ENCODE data around the gene SETX. TPM values are rescaled to one million over a fixed set of nuclear protein-coding genes. Genes with fewer than 3 reads are reported as not detected.

Gene SETX
- total RNA-seq, 1 experiment from 2014 or later = 44.3 TPM

DNA sequence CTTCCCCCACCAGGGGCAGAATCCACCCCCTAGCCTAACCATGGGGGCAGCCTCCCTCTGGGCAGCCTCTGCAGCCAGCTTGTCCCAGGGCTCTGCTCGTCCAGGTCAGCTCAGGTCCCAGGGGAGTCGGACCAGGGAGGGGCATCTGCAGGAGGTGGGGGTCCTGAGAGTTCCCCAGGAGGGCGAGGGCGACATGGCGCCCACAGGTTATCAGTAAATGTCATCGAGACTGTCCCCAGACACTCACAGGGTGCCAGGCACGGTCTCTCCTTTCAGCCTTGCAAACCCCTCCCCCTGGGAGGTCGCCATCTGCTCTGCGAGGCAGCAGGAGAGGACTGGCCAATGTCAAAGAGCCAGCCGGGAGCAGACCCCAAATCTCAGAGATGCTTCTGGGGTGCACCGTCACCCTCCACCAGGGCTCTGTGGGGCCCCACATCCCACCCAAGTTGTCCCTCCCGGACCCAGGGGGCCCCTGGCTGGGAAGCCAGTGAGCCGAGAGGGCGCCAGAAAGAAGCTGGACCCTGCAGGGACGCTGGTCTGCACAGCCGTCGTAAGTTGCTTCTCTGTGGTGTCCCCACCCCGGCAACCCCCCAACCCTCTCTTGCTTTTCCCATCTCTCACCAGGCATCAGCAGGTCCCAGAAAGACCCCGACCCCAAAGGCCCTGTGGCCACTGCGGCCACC, 123.6 kb downstream of the SETX start:
- H4K5ac ChIP-seq (ENCODE audit: insufficient read length, low read depth, low read length) = no peak overlapping the region
- no peak overlapping the region for H2BK12ac ChIP-seq (ENCODE audit: insufficient read length, low read depth, low read length)
- WGBS (ENCODE audit: extremely low coverage, insufficient read length, low lambda C conversion rate) = no CpG with 5 or more reads among the region's 20 CpGs
- H3K4me1 Mint-ChIP-seq = peaks cover 2 to 7% of the 10 kb centered on the region in 2 experiments; a peak in 2 of 4 replicates
- no peaks in the 10 kb centered on the region for H3K9me3 ChIP-seq (ENCODE audit: control insufficient read depth, low read depth, low read length)
- H2AFZ ChIP-seq (ENCODE audit: low read length) = no peak overlapping the region
- no peaks in the 10 kb centered on the region for H3K23me2 ChIP-seq (ENCODE audit: insufficient read length, low read depth, low read length, poor library complexity, severe bottlenecking)
- H2BK5ac ChIP-seq (ENCODE audit: insufficient read length, low read length) = no peak overlapping the region
- no peak overlapping the region for H3K56ac ChIP-seq (ENCODE audit: insufficient read length, low read depth, low read length)
- peaks cover 7% of the 10 kb centered on the region for H3K27me3 Mint-ChIP-seq (ENCODE audit: low read depth)
- no peak overlapping the region for H3K9ac ChIP-seq (ENCODE audit: extremely low read depth, insufficient read length, low read length)
- no peaks in the 10 kb centered on the region for H3K4me1 ChIP-seq (ENCODE audit: insufficient read depth, low read length)
- H3K4ac ChIP-seq (ENCODE audit: low read depth, low read length) = no peak overlapping the region
- H3K14ac ChIP-seq (ENCODE audit: insufficient read depth, low read length) = no peak overlapping the region; the same call in 1 of the 2 replicates
- no peak overlapping the region for H3K4me3 Mint-ChIP-seq
- no peak overlapping the region for H2BK15ac ChIP-seq (ENCODE audit: low read depth, low read length)
- H4K91ac ChIP-seq (ENCODE audit: insufficient read length, low read depth, low read length) = no peak overlapping the region
- no peaks in the 10 kb centered on the region for H4K20me1 ChIP-seq (ENCODE audit: control insufficient read depth, insufficient read depth, insufficient read length)
- DNase-seq = no peak
- no peaks in the 10 kb centered on the region for H3K9me3 Mint-ChIP-seq
- no peak overlapping the region for H3K4me2 ChIP-seq (ENCODE audit: insufficient read depth, insufficient read length, low read length)
- no peak overlapping the region for H2BK20ac ChIP-seq (ENCODE audit: low read depth, low read length, poor library complexity, severe bottlenecking)
- no peak overlapping the region for H3K27ac Mint-ChIP-seq
- no peak overlapping the region for H4K8ac ChIP-seq (replicated peaks; ENCODE audit: insufficient read length, low read depth, low read length)
- TF ChIP-seq, protein P1, sequence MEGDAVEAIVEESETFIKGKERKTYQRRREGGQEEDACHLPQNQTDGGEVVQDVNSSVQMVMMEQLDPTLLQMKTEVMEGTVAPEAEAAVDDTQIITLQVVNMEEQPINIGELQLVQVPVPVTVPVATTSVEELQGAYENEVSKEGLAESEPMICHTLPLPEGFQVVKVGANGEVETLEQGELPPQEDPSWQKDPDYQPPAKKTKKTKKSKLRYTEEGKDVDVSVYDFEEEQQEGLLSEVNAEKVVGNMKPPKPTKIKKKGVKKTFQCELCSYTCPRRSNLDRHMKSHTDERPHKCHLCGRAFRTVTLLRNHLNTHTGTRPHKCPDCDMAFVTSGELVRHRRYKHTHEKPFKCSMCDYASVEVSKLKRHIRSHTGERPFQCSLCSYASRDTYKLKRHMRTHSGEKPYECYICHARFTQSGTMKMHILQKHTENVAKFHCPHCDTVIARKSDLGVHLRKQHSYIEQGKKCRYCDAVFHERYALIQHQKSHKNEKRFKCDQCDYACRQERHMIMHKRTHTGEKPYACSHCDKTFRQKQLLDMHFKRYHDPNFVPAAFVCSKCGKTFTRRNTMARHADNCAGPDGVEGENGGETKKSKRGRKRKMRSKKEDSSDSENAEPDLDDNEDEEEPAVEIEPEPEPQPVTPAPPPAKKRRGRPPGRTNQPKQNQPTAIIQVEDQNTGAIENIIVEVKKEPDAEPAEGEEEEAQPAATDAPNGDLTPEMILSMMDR (conservative IDR thresholded peaks at IDR 0.05) = no peak
- H3T11ph ChIP-seq (ENCODE audit: low read length) = no peak overlapping the region
- H3K79me1 ChIP-seq (ENCODE audit: insufficient read depth, low read depth, low read length, poor library complexity, severe bottlenecking) = no peaks in the 10 kb centered on the region
- H3K36me3 Mint-ChIP-seq (ENCODE audit: insufficient read depth in 1 of 3, low read depth in 3 of 3) = no peaks in the 10 kb centered on the region
- H3K27ac ChIP-seq (ENCODE audit: insufficient read length, low read depth, low read length) = no peak overlapping the region
- no peak overlapping the region for H2AK5ac ChIP-seq (ENCODE audit: insufficient read length, low read length)
- no peak overlapping the region for H3K23ac ChIP-seq (ENCODE audit: insufficient read length, low read depth, low read length)
- H2BK120ac ChIP-seq (ENCODE audit: low read depth, low read length, poor library complexity, severe bottlenecking) = no peak overlapping the region
- no peaks in the 10 kb centered on the region for H3K27me3 ChIP-seq (ENCODE audit: insufficient read depth, low read length)
- no peaks in the 10 kb centered on the region for H3K79me2 ChIP-seq (ENCODE audit: insufficient read depth, low read length)
- H3K18ac ChIP-seq (ENCODE audit: insufficient read length, low read depth, low read length) = no peak overlapping the region
